ENCODE measurements around the gene LTBP3.

LTBP3 gene

DNA sequence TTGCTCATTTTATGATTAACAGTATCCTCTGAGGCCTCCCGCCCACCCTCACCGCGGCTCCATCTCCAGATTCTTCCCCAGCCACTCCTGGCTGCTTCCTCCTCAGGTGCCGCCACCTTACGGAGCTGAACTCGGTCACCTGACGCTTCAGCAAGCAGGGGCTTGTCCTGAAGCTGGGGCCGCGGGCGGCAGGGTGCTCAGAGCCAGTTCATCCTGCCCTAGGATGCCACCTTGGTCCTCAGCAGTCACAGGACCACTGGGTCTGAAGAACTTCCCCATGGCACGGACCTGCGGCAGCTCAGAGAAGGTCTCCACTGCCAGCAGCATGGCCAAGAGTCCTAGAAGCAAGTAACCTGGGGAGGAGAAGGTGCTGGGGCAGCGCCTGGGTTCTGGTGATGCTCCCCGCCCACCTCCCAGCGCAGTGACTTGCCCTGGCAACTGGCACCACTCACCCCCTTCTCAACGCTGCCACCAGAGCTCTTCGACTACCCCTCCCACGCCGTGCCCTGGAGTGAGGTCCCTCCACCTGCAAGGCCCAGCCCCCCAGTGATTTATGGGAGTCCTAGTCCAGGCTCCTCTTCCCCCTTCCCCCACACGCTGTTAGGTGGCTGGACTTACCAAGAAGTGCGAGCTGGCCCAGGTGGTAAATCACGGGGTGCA lies 34.8 kb upstream of the LTBP3 start:
- Histone ChIP-seq H3K9ac (ENCODE audit: low read length) (no peak overlapping the region), H3K4me1 (ENCODE audit: control insufficient read depth, low read depth, low read length) (peaks cover 3% of the 10 kb centered on the region), H3K9me3 (ENCODE audit: control insufficient read depth, low read depth, low read length) (no peaks in the 10 kb centered on the region), H3K27ac (ENCODE audit: low read length) (no peak overlapping the region), H3K4me3 (ENCODE audit: low read length) (peak overlapping the region; percentile 54), H3K36me3 (ENCODE audit: control insufficient read depth, low read depth, low read length) (no peaks in the 10 kb centered on the region), H3K27me3 (ENCODE audit: control insufficient read depth, insufficient read depth, low read length) (peaks cover 43% of the 10 kb centered on the region)

DNA sequence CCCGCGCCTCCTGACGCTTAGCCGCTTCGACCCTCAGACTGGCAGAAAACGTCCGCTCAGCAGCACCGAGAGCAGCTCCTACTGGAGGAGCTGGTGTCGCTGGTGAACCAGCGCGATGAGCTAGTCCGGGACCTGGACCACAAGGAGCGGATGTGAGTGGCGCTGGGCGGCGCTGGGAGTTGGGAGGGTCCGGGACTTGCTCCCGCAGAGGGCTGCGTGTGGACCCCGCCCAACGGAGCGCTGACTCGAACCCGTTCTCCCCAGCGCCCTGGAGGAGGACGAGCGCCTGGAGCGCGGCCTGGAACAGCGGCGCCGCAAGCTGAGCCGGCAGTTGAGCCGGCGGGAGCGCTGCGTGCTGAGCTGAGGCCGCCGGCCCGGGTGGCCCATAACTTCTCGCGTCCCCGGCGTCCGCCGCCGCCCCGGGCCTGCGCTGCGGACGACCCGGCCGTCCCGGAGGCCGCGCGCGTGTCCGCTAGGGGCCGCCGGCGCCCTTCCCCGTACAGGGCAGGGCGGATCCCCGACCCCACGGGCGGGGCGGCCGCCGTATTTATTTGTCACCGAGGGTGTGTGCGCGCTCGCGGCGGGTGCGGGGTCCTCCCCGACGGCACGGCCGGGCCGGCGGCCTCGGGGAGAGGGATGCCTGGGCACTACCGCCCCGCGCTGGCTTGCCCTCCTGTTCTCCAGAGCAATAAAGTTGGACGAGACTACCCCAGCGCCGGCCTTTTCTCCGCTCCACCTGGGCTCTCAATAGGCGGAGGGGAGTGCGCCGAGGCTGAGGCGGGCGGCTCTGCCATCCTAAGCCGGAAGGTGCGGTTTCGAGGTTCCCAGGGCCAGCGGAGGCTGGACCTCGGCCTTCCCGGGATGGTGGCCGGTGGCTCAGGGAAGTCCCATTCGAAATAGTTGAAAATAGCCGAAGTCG lies 34.0 kb upstream of the LTBP3 start:
- peaks cover 43% of the 10 kb centered on the region for H3K27me3 ChIP-seq (ENCODE audit: control insufficient read depth, insufficient read depth, low read length)
- peaks cover 3% of the 10 kb centered on the region for H3K4me1 ChIP-seq (ENCODE audit: control insufficient read depth, low read depth, low read length)
- H3K9me3 ChIP-seq (ENCODE audit: control insufficient read depth, low read depth, low read length), result no peaks in the 10 kb centered on the region
- no peak overlapping the region for H3K27ac ChIP-seq (ENCODE audit: low read length)
- H3K36me3 ChIP-seq (ENCODE audit: control insufficient read depth, low read depth, low read length), result no peaks in the 10 kb centered on the region
- no peak overlapping the region for H3K9ac ChIP-seq (ENCODE audit: low read length)
- peak overlapping the region; percentile 54 for H3K4me3 ChIP-seq (ENCODE audit: low read length)

DNA sequence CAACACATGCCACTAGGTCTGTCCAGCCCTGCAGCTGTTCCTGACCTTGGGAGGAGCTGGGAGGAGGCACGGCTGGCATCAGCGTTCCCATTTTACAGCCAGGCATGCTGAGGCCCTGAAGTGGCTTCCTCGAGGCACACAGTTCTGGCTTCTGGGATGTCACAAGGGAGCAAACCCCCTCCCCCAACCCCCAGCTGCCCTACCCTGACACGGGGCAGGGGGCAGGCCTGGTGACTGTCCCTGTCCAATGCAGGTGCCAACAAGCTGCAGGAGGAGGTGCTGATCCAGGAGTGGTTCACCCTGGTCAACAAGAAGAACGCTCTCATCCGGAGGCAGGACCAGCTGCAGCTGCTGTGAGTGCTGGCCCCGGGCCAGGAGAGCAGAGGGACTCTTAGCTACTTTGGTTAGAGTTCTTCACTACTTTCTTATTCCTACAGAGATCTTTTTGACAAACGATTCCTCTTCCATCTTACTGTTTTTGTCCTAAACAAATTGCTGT lies 32.1 kb upstream of the LTBP3 start:
- Histone ChIP-seq H3K4me3 (ENCODE audit: low read length) (no peak overlapping the region), H3K36me3 (ENCODE audit: control insufficient read depth, low read depth, low read length) (no peaks in the 10 kb centered on the region), H3K9me3 (ENCODE audit: control insufficient read depth, low read depth, low read length) (no peaks in the 10 kb centered on the region), H3K4me1 (ENCODE audit: control insufficient read depth, low read depth, low read length) (peaks cover 7% of the 10 kb centered on the region), H3K9ac (ENCODE audit: low read length) (no peak overlapping the region), H3K27ac (ENCODE audit: low read length) (no peak overlapping the region), H3K27me3 (ENCODE audit: control insufficient read depth, insufficient read depth, low read length) (peaks cover 43% of the 10 kb centered on the region)

DNA sequence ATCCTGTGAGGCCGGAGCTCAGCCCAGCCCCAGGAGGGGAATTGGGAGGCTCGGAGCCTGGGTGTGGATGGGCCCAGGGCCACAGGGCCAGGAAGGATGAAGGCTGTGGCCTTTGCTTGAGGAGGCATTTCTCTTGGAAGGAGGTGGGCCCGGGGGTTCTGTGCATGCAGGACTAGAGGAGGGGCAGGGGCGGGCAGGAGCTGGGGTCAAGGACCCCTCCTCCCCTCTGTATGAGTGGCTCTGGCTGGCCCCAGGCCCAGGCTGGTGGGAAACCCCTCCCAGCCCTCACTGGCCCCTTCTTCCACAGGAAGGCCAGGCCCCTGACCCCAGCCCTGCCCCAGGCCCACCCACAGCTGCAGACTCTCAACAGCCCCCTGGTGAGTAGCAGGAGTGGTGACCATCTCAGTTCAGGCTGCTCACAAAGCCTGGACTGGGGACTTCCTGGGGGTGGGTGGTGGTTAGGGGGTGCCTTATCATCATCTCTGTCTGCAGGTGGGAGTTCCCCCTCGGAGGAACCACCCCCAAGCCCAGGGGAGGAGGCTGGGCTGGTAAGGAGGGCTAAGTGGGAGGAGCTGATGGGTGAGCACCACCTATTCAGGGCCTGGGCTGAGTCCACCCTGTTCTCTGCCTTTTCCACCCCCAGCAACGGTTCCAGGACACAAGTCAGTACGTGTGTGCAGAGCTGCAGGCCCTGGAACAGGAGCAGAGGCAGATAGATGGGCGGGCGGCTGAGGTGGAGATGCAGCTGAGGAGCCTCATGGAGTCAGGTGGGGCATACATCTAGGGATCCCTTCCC lies 31.5 kb upstream of the LTBP3 start:
- H3K27me3 ChIP-seq (ENCODE audit: control insufficient read depth, insufficient read depth, low read length), result peaks cover 43% of the 10 kb centered on the region
- no peaks in the 10 kb centered on the region for H3K36me3 ChIP-seq (ENCODE audit: control insufficient read depth, low read depth, low read length)
- H3K4me1 ChIP-seq (ENCODE audit: control insufficient read depth, low read depth, low read length), result peaks cover 7% of the 10 kb centered on the region
- H3K9ac ChIP-seq (ENCODE audit: low read length), result no peak overlapping the region
- no peaks in the 10 kb centered on the region for H3K9me3 ChIP-seq (ENCODE audit: control insufficient read depth, low read depth, low read length)
- no peak overlapping the region for H3K27ac ChIP-seq (ENCODE audit: low read length)
- H3K4me3 ChIP-seq (ENCODE audit: low read length), result no peak overlapping the region

DNA sequence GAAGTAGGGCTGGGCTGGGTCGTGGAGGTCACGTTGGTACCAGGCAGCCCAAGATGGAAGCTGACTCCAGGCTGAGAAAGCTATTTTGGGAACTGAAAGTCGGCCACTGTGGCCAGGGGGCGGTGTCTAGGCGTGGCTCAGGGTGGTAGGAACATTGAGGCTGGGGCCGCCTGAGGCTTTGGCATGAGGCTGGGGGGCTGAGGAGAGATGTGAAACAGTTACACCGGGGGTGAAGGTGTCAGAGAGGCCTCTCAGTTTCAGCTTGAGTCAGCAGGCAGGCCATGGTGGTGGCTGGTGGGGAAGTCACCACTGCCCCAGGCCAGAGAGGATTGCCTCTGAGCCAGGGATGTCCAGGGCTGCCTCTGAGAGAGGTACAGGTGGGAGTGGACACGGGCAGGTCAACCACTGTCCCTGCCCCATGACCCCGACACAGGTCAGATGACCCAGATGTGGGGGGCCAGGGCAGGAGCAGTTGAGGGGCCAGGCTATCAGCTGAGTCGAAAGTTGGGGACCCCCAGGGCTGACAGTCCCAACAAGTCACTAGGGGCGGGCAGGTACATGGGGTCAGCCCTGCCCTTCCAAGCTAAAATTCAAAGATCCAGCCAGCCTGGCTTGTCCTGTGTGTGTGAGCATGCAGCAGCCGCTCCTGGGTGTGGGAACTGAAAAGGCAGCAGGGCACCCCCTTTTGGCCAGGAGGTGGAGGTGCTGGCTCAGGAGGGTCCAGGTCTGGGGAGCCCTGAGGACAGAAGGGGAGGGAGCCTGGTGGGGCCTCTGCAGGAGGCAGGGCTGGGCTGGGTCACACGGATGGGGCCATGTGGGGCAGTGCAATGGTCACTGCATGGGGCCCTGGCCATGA lies 30.3 kb upstream of the LTBP3 start:
- no peak overlapping the region for H3K27ac ChIP-seq (ENCODE audit: low read length)
- peaks cover 33% of the 10 kb centered on the region for H3K27me3 ChIP-seq (ENCODE audit: control insufficient read depth, insufficient read depth, low read length)
- no peak overlapping the region for H3K9ac ChIP-seq (ENCODE audit: low read length)
- no peaks in the 10 kb centered on the region for H3K36me3 ChIP-seq (ENCODE audit: control insufficient read depth, low read depth, low read length)
- H3K4me1 ChIP-seq (ENCODE audit: control insufficient read depth, low read depth, low read length), result peaks cover 7% of the 10 kb centered on the region
- no peaks in the 10 kb centered on the region for H3K9me3 ChIP-seq (ENCODE audit: control insufficient read depth, low read depth, low read length)
- H3K4me3 ChIP-seq (ENCODE audit: low read length), result no peak overlapping the region

DNA sequence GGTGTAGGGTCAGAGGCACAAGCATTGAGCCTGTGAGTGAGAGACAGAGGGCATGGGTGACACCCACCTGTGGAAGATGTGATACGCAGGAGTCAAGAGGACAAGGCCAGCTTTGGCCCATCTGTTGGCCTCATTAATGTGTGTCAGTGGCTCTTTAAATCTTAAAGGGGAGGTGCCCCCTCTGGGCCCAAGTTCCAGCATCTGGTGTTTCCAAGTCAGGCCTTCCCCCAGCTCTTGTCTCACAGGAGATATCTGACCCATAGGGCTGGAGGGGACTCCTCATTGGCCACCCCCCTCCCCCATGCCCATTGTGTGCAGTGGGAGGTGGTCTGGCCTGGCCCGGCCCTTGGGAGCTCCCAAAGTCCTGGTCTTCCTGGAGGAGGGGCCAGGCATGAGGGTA lies 28.5 kb upstream of the LTBP3 start:
- H3K4me3 ChIP-seq (ENCODE audit: low read length), result no peak overlapping the region
- H3K9me3 ChIP-seq (ENCODE audit: control insufficient read depth, low read depth, low read length), result no peaks in the 10 kb centered on the region
- peaks cover 4% of the 10 kb centered on the region for H3K4me1 ChIP-seq (ENCODE audit: control insufficient read depth, low read depth, low read length)
- no peaks in the 10 kb centered on the region for H3K36me3 ChIP-seq (ENCODE audit: control insufficient read depth, low read depth, low read length)
- H3K9ac ChIP-seq (ENCODE audit: low read length), result no peak overlapping the region
- no peak overlapping the region for H3K27ac ChIP-seq (ENCODE audit: low read length)
- H3K27me3 ChIP-seq (ENCODE audit: control insufficient read depth, insufficient read depth, low read length), result peaks cover 18% of the 10 kb centered on the region

DNA sequence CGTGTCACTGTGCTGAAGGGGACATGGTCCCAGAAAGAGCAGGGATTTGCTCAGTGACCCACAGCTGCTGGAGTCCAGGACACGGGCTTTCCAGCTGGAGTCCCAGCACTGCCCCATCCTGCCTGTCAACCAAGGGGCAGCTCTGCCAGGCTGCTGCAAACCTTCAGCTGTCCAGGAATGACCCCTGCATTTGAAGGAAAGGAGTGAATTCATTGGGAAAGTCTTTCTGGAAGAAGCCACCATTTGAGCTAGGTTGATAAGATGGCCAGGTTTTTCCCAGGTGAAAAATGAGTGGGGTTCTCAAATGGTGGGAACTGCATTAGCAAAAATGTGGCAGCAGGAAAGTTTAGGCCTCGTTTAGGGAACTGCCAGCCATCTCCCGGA lies 28.1 kb upstream of the LTBP3 start:
- no peak overlapping the region for H3K9ac ChIP-seq (ENCODE audit: low read length)
- H3K9me3 ChIP-seq (ENCODE audit: control insufficient read depth, low read depth, low read length), result no peaks in the 10 kb centered on the region
- peaks cover 14% of the 10 kb centered on the region for H3K27me3 ChIP-seq (ENCODE audit: control insufficient read depth, insufficient read depth, low read length)
- peaks cover 4% of the 10 kb centered on the region for H3K4me1 ChIP-seq (ENCODE audit: control insufficient read depth, low read depth, low read length)
- H3K27ac ChIP-seq (ENCODE audit: low read length), result no peak overlapping the region
- no peaks in the 10 kb centered on the region for H3K36me3 ChIP-seq (ENCODE audit: control insufficient read depth, low read depth, low read length)
- no peak overlapping the region for H3K4me3 ChIP-seq (ENCODE audit: low read length)

DNA sequence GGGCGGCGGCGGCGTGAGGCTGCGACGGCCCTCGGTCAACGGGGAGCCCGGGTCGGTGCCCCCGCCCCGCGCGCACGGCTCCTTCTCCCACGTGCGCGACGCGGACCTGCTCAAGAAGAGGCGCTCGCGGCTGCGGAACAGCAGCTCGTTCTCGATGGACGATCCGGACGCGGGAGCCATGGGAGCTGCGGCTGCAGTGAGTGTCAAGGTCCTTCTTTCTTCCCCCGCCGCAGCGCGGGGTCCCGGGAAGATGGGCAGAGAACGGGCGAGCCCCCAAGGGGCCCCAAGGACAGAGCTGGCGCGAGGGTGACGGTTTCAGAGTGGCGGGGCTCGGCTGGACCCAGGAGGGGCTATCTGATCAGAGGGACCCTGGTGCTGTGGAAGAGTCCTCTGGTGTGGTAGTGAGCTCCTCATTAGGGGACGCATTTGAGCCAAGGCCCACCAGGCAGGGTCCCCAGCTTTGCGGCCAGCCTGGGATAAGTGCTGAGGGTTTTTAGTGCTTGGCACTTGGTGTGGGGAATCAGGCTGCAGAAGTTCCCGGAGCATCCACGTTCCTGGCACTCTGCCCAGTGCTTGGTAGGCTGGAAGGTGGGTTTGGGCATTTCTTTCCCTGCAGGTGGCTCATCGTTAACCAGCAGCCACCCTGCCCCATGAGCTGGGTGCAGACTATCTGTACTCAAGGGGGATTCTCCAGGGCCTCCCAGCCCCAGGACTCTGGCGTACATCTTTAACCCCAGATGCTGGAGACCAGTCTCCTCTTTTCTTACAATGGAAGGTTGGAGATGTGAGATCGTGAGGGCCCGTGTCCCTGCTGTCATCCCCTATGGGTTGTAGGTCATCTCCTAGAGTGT lies 27.5 kb upstream of the LTBP3 start:
- peaks cover 4% of the 10 kb centered on the region for H3K4me1 ChIP-seq (ENCODE audit: control insufficient read depth, low read depth, low read length)
- peaks cover 8% of the 10 kb centered on the region for H3K27me3 ChIP-seq (ENCODE audit: control insufficient read depth, insufficient read depth, low read length)
- no peaks in the 10 kb centered on the region for H3K36me3 ChIP-seq (ENCODE audit: control insufficient read depth, low read depth, low read length)
- no peaks in the 10 kb centered on the region for H3K9me3 ChIP-seq (ENCODE audit: control insufficient read depth, low read depth, low read length)
- H3K27ac ChIP-seq (ENCODE audit: low read length), result no peak overlapping the region
- H3K9ac ChIP-seq (ENCODE audit: low read length), result no peak overlapping the region
- no peak overlapping the region for H3K4me3 ChIP-seq (ENCODE audit: low read length)

DNA sequence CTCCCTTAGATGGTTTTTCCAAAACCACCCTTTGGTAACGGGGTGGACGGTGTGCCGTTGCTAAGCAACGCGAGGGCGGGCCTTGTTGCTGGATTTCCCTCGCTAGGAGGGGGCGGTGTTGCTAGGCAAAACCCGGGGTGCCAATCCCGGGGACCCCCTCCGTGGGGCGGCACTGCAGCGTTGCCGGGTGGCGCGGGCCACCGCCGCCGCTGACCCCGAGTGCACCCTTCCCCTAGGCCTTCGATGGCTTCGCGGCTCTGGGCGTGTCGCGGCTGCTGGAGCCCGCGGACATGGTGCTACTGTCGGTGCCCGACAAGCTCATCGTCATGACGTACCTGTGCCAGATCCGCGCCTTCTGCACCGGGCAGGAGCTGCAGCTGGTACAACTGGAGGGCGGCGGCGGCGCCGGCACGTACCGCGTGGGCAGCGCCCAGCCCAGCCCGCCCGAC lies 26.6 kb upstream of the LTBP3 start:
- Histone ChIP-seq H3K4me3 (ENCODE audit: low read length) (no peak overlapping the region), H3K36me3 (ENCODE audit: control insufficient read depth, low read depth, low read length) (no peaks in the 10 kb centered on the region), H3K9me3 (ENCODE audit: control insufficient read depth, low read depth, low read length) (no peaks in the 10 kb centered on the region), H3K27ac (ENCODE audit: low read length) (no peak overlapping the region), H3K4me1 (ENCODE audit: control insufficient read depth, low read depth, low read length) (peaks cover 4% of the 10 kb centered on the region), H3K27me3 (ENCODE audit: control insufficient read depth, insufficient read depth, low read length) (no peaks in the 10 kb centered on the region), H3K9ac (ENCODE audit: low read length) (no peak overlapping the region)

DNA sequence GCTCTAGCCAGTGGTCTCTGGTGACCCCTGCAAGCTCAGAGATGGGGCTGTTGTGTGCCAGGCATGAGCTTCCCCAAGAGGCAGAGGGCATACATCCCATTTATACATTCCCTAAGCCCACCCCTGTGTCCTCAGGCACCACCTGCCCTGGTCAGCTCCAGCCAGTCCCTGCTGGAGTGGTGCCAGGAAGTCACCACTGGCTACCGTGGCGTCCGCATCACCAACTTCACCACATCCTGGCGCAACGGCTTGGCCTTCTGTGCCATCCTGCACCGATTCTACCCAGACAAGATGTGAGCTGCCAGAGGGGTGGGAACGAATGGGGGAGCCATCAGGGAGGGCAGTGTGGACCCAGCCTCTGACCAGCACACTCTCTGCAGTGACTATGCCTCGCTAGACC lies 25.9 kb upstream of the LTBP3 start:
- Histone ChIP-seq H3K9me3 (ENCODE audit: control insufficient read depth, low read depth, low read length) (no peaks in the 10 kb centered on the region), H3K4me3 (ENCODE audit: low read length) (no peak overlapping the region), H3K27me3 (ENCODE audit: control insufficient read depth, insufficient read depth, low read length) (no peaks in the 10 kb centered on the region), H3K4me1 (ENCODE audit: control insufficient read depth, low read depth, low read length) (peaks cover 4% of the 10 kb centered on the region), H3K9ac (ENCODE audit: low read length) (no peak overlapping the region), H3K36me3 (ENCODE audit: control insufficient read depth, low read depth, low read length) (no peaks in the 10 kb centered on the region), H3K27ac (ENCODE audit: low read length) (no peak overlapping the region)

Measured in iPS-18a (cell line).